Mammary microvascular endothelial cell (primary cell): ENCODE results near the gene ZNF175. TPM values are rescaled to one million over a fixed set of nuclear protein-coding genes. Genes with fewer than 3 reads are reported as not detected.

Experiments
- total RNA-seq: library from RNA; depleted of rRNA; stranded (reverse); fragments of >200 nt; gene quantifications from 2 replicates; pipeline ENCODE4 v1.2.3, GENCODE V29; 2015

The ZNF175 gene
- total RNA-seq = 5.2 TPM in 2 replicates

DNA sequence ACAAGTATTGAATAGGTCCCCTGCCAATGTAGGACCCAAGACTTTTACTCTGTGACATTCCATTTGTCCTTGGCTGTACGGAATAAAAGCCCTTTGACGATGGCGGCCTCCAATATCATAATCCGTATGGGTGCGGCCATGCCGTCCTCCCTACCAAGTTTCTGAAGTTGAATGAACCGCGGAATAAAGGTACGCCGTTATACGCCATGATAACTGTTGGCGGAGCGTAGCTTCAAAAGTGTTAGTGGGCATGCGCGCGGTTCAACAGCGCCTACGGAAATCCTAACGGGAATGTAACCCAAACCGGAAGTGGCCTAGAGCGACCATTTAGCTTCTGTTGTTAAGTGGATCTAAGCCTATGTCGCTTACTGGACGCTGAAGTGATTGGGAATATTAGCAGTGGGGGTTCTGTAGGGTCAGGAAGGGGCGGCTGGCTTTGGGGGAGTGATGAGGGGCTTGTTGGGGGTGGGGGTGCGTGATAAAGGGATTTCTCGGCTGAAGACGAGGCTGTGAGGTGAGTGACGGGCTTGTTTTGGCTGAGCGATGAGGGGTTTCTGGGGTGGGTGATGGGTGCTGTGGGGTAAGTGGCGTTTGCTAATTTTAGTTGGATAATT, at the start of gene ZNF175:
TSS of gene ZNF175 (plus strand) at position 322 of the 614 bp plus-strand sequence. CDS start 2,047 bp downstream, outside the sequence.

GRCh38 chr19:51531349-51532315, 39.5 kb upstream of the ZNF175 start, which contains the start of gene SIGLEC6:
TSS of gene SIGLEC6 (minus strand) at chr19:51531670. CDS start at chr19:51531648, 22 bp downstream.

DNA sequence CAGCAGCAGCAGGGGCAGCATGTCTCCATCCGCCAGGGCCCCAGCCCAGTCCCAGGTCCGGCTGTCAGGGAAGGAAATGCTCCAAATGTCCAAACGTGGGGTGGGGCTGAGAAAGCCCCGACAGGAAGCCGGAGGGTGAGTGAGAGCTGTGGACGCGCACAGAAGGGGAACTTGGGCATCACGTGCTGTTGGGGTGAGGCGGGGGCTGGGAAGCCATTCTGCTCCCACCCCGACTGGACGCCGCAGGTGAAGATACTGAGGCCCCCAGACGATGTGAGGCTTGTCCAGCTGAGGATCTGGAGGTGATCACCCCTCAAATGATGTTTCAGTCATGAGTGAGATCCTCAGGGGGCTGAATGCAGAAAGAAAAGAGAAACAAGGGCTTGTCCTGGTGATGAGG, 59.2 kb downstream of the ZNF175 start, which contains the start of gene SIGLEC5:
TSS of gene SIGLEC5 (minus strand) at position 87 of the 400 bp plus-strand sequence. CDS start at position 21, 66 bp downstream.

Other genes with a start within 250 kb of the ZNF175 start
- gene VSIG10L, start 229.1 kb upstream of the ZNF175 start, total RNA-seq = 0.27 and 0.39 TPM in 2 replicates
- 76.7 and 86.1 TPM in 2 replicates for gene ETFB, start 204.9 kb upstream of the ZNF175 start, total RNA-seq
- not detected in 2 replicates for gene CLDND2, start 202.3 kb upstream of the ZNF175 start, total RNA-seq
- not detected in 2 replicates for gene NKG7, start 198.6 kb upstream of the ZNF175 start, total RNA-seq
- not detected in 2 replicates for gene LIM2, start 183.3 kb upstream of the ZNF175 start, total RNA-seq
- gene C19orf84, start 180.7 kb upstream of the ZNF175 start, total RNA-seq = not detected in 2 replicates
- not detected in 2 replicates for gene SIGLEC10, start 153.6 kb upstream of the ZNF175 start, total RNA-seq
- not detected in 2 replicates for gene SIGLEC8, start 112.8 kb upstream of the ZNF175 start, total RNA-seq
- gene CEACAM18, start 92.7 kb upstream of the ZNF175 start, total RNA-seq = not detected in 2 replicates
- not detected in 2 replicates for gene SIGLEC12, start 69.5 kb upstream of the ZNF175 start, total RNA-seq
- gene SIGLEC6, start 39.6 kb upstream of the ZNF175 start, total RNA-seq = not detected in 2 replicates
- 0.27 and 0.69 TPM in 2 replicates for gene SIGLEC5, start 59.1 kb downstream of the ZNF175 start, total RNA-seq
- gene SIGLEC14, start 75.5 kb downstream of the ZNF175 start, total RNA-seq = 0.15 and 0.27 TPM in 2 replicates
- gene SPACA6, start 122.0 kb downstream of the ZNF175 start, total RNA-seq = 5.5 and 10.5 TPM in 2 replicates
- not detected in 2 replicates for gene HAS1, start 152.7 kb downstream of the ZNF175 start, total RNA-seq
- not detected in 2 replicates for gene FPR1, start 180.6 kb downstream of the ZNF175 start, total RNA-seq
- not detected in 2 replicates for gene FPR2, start 189.9 kb downstream of the ZNF175 start, total RNA-seq
- gene FPR3, start 223.9 kb downstream of the ZNF175 start, total RNA-seq = not detected in 2 replicates